GM10248 (cell line): ENCODE measurements around the gene TUBB6.

ENCODE experiments used
- CTCF ChIA-PET: fragments of 300-600 bp; sonication (Branson Sonifier 250); formaldehyde crosslinking; extraction: SDS; loops from one replicate; lab custom pipeline; 2021; ENCODE audit warnings: antibody characterized with exemption; lab: Yijun Ruan, JAX
- POLR2A ChIA-PET: fragments of 350-650 bp; sonication (Branson Sonifier 250); formaldehyde crosslinking; extraction: SDS; loops from one replicate; lab custom pipeline; 2020; ENCODE audit warnings: antibody characterized with exemption; lab: Yijun Ruan, JAX
- DNase-seq: peaks from one replicate; pipeline ENCODE4 v3.0.0; 2012; ENCODE audit errors: extremely low spot score
- TF ChIP-seq, protein P1 (sequence below): IDR thresholded peaks from 2 replicates; pipeline ENCODE4 v1.5.1; 2012; ENCODE audit warnings: mild to moderate bottlenecking, low read depth; ENCODE audit errors: extremely low read depth, missing control alignments, control extremely low read depth

TUBB6 gene

DNA sequence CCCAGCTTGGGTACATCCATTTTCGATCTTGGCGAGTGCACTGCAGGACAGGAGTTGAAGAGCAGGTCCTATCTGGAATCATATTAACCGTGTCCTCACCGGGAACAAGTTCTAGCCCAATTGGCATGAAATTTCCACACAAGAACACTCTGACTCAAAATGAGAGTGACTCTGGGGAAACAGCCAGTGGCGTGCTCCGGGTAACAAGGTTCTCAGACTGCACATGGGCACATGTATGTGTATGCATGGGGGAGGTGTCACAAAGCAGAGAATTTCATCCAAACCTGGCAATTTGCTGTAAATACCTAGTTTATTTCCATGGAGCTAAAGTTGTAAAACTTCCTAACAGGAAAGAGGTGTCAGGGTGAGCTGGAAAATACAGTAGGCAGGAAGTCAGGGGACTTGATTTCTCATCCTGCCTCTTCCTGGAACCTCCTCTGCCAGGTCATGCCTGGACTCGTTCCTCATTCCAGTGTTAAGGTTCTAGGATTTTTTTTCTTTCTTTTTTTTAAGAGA lies 1.7 kb downstream of the TUBB6 start:
- CTCF ChIA-PET, result interaction anchor here (1.4 to 4.9 kb wide), 2 partner anchors 8 to 18 kb away, joined by 5 to 26 read pairs; no protein-coding TSS in a partner anchor
- no peak for DNase-seq
- POLR2A ChIA-PET, result interaction anchor here (0.7 to 0.9 kb wide), 2 partner anchors 8 to 328 kb away, joined by 3 to 4 read pairs; partner anchors contain the start of gene IMPA2
- TF ChIP-seq, protein P1, sequence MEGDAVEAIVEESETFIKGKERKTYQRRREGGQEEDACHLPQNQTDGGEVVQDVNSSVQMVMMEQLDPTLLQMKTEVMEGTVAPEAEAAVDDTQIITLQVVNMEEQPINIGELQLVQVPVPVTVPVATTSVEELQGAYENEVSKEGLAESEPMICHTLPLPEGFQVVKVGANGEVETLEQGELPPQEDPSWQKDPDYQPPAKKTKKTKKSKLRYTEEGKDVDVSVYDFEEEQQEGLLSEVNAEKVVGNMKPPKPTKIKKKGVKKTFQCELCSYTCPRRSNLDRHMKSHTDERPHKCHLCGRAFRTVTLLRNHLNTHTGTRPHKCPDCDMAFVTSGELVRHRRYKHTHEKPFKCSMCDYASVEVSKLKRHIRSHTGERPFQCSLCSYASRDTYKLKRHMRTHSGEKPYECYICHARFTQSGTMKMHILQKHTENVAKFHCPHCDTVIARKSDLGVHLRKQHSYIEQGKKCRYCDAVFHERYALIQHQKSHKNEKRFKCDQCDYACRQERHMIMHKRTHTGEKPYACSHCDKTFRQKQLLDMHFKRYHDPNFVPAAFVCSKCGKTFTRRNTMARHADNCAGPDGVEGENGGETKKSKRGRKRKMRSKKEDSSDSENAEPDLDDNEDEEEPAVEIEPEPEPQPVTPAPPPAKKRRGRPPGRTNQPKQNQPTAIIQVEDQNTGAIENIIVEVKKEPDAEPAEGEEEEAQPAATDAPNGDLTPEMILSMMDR, result no peak

DNA sequence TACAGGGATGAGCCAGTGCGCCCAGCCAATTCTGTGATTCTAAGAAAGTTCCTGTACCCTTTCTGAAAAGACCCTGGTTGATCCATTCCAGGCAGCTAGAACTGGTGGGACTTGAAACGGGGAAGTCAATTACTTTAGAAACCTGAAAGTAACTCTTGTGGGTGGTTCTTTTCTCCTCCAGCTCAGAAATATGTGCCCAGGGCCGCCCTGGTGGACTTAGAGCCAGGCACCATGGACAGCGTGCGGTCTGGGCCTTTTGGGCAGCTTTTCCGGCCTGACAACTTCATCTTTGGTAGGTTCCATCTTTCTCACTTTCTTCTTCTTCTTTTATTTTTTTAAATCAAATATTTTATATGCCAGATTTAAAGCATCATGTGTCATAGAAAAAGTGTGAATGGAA lies 2.7 kb downstream of the TUBB6 start:
- TF ChIP-seq, protein P1, result no peak
- no peak for DNase-seq
- ChIA-PET CTCF (interaction anchor here (0.9 to 4.9 kb wide), 3 partner anchors 9 to 17 kb away, joined by 3 to 26 read pairs (median 3); no protein-coding TSS in a partner anchor), POLR2A (interaction anchor here (0.6 kb wide), 1 partner anchor 724 kb away, joined by 5 read pairs; no protein-coding TSS in a partner anchor)

DNA sequence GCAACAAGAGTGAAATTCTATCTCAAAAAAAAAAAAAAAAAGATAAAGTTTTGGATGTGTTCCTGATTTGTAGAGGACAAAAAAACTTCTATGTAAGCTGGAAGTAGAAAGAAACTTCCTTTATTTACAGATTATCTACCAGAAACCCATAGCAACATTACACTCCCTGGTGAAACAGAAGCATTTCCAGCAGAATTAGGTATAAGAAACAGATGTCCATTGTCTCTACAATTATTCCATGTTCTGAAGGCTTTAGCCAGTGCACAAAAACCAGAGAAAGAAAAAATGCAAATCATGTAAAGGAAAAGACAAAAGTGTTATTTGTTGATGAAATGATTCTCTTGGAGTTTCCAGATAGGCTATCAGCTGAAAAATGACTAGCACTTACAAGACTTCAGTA lies 4.9 kb downstream of the TUBB6 start:
- ChIA-PET POLR2A (no interaction called here), CTCF (interaction anchor here (0.9 to 8.0 kb wide), 3 partner anchors 12 to 36 kb away, joined by 3 to 81 read pairs (median 8); no protein-coding TSS in a partner anchor)
- TF ChIP-seq, protein P1, result no peak
- DNase-seq, result no peak

DNA sequence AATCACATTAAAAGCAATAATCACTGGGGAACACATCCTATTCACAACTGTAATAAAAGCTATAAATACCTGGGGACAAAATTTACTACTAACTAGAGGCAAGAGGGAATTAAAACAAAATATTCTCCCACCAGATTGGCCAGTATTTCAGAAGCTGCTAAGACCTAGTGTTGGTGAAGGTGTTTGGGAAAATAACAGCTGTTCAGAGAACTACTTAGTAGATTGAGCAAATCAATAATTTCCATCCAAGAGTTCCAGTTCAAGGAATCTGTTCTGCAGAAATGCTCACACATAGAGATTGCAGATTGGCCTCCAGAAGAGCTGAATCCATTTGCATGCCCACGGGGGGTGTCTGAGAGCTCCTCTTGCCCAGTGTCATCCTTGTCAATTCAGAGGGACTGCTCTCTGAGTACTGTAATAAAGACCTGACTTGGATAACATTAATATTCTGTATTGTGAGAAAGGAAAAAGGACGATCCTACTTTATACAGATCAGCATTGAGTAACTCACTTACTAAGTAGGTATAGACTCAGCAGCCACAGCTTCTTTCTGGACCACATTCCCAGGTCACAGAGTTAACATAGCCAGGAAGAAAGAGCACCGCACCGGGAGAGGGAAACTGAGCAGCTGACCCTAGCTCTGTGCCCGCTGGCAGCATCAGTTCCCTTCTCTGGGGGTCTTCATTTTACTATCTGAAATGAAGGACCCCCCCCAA lies 5.6 kb downstream of the TUBB6 start:
- CTCF ChIA-PET, result interaction anchor here (1.1 to 8.0 kb wide), 3 partner anchors 9 to 14 kb away, joined by 5 to 81 read pairs (median 8); no protein-coding TSS in a partner anchor

DNA sequence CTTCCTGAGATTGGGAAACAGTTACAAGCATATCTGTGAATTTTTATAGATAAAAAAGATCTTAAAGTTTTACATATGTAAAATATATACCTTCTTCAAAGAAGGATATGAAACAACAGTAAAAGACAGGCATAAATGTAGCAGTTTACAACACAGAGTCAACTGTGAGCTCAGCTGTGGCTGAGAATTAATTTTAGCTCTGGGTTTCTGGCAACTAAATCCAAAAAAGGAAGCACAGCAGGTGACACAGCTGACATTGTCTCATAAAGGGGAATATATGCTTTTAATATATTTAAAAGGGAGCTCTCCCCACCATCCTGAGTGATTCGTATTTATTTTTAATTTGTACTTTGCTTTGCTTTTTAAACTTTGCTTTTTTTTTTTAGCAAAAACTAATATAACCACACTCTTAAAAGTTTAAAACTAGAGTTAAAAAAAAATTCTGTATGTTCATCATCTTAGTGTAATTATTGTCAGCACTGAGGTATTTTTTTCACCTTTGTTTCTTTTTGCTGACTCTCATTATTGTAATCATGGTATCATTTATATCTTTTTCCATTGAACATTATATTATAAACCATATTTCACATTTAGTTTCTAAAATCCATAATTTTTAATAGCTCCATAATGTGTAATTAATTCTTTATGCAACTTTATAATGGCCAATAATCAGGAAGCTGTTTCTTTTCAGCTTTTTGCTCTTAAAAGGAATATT lies 6.7 kb downstream of the TUBB6 start:
- DNase-seq, result no peak
- TF ChIP-seq, protein P1, result no peak
- CTCF ChIA-PET, result interaction anchor here (1.1 to 8.0 kb wide), 4 partner anchors 8 to 62 kb away, joined by 3 to 81 read pairs (median 6); partner anchors contain the start of gene AFG3L2
- POLR2A ChIA-PET, result interaction anchor here (1.1 kb wide), 1 partner anchor 63 kb away, joined by 6 read pairs; the partner anchor contains the start of gene AFG3L2

More for the DNA sequence above, 5.6 kb downstream of the TUBB6 start:
- POLR2A ChIA-PET, result interaction anchor here (1.1 kb wide), 1 partner anchor 64 kb away, joined by 6 read pairs; the partner anchor contains the start of gene AFG3L2
- TF ChIP-seq, protein P1, result no peak
- no peak for DNase-seq

DNA sequence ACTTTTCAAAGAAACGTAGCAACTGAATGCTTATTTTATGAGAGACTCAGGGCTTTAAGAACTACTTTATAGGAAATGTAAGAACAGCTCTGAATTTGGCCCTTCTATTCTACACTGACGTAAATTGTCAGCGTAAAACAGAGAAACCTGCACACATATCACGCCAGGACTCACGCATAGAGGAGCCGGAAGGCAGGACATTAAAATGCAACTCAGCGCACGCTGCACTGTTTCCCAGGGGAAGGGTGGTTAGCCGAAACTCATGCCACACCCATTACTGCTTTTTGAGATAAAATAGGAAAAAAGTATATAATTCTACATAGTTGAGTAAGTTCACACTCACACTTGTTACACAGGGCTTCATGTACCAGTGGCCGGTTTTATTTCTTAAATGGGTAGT lies 7.4 kb downstream of the TUBB6 start:
- ChIA-PET CTCF (interaction anchor here (1.7 to 8.0 kb wide), 2 partner anchors 12 to 62 kb away, joined by 3 to 81 read pairs; partner anchors contain the start of gene AFG3L2), POLR2A (no interaction called here)
- TF ChIP-seq, protein P1, result no peak
- no peak for DNase-seq
